Activated naive CD4-positive, alpha-beta T cell treated with anti-CD3 and anti-CD28 coated beads, Interleukin-2, amount 50 U/mL, for 72 hours (primary cell): ENCODE measurements around the gene EVX1. TPM values are rescaled to one million over a fixed set of nuclear protein-coding genes. Genes with fewer than 3 reads are reported as not detected.

ENCODE experiments used
- ATAC-seq, 2 donors: fragments of 150-1000 bp; cut with Tn5 transposase; 2 replicates each; pipeline ENCODE4 v1.10.0; 2021; ENCODE audit warnings: mild to moderate bottlenecking in 2 of 2, moderate library complexity in 2 of 2
- DNase-seq, 2 donors: peaks; one replicate each; pipeline ENCODE4 v3.0.0; 2021 to 2022; ENCODE audit warnings: low spot score in 2 of 2
- H3K27ac Mint-ChIP-seq, 2 donors: one replicate each; pipeline ENCODE4 v1.8.0; 2022; ENCODE audit warnings: mild to moderate bottlenecking in 2 of 2, mixed read lengths in 2 of 2
- H3K36me3 Mint-ChIP-seq, 2 donors: one replicate each; pipeline ENCODE4 v1.8.0; 2022; ENCODE audit warnings: mixed read lengths in 2 of 2
- H3K9me3 Mint-ChIP-seq, 2 donors: one replicate each; pipeline ENCODE4 v1.8.0; 2022; ENCODE audit warnings: mixed read lengths in 2 of 2
- total RNA-seq, 2 donors: library from RNA; stranded (reverse); gene quantifications; one replicate each; pipeline ENCODE4 v1.2.3, GENCODE V29; 2022

Gene EVX1
- total RNA-seq = not detected

- peak within 1 kb of the TSS in 1 of 2 donors; percentile 60 for H3K27ac Mint-ChIP-seq
- peaks cover 4 to 20% of the 10 kb centered on the region in 2 donors for H3K36me3 Mint-ChIP-seq
- no peaks in the 10 kb centered on the region for H3K9me3 Mint-ChIP-seq
- DNase-seq (no peak), ATAC-seq (peak in 1 of 2 donors; percentile 42)
These were observed at the start of gene EVX1 for GRCh38 chr7:27242555-27243339. Gene EVX1 (plus strand): TSS chr7:27242802. CDS start chr7:27243031, 229 bp downstream.

- no peak for ATAC-seq
- Mint-ChIP-seq H3K36me3 (peaks cover 0 to 14% of the 10 kb centered on the region in 2 donors), H3K9me3 (no peaks in the 10 kb centered on the region), H3K27ac (no peak overlapping the region)
- DNase-seq = peak in 1 of 2 donors; percentile 39
These were observed 49.1 kb upstream of the EVX1 start for GRCh38 chr7:27193335-27194001.

GRCh38 chr7:27194002-27194352 is 48.6 kb upstream of the EVX1 start:
- DNase-seq = no peak
- Mint-ChIP-seq H3K27ac (no peak overlapping the region), H3K36me3 (peaks cover 0 to 13% of the 10 kb centered on the region in 2 donors), H3K9me3 (no peaks in the 10 kb centered on the region)
- ATAC-seq = no peak

GRCh38 chr7:27194686-27195379 is 47.8 kb upstream of the EVX1 start:
- no peaks in the 10 kb centered on the region for H3K9me3 Mint-ChIP-seq
- no peak for DNase-seq
- H3K36me3 Mint-ChIP-seq = peaks cover 0 to 13% of the 10 kb centered on the region in 2 donors
- no peak for ATAC-seq
- H3K27ac Mint-ChIP-seq = no peak overlapping the region

- no peak overlapping the region for H3K27ac Mint-ChIP-seq
These were observed 46.3 kb upstream of the EVX1 start for GRCh38 chr7:27196287-27196767.

GRCh38 chr7:27197137-27198042 is 45.2 kb upstream of the EVX1 start:
- H3K9me3 Mint-ChIP-seq = no peaks in the 10 kb centered on the region
- no peak for ATAC-seq
- H3K27ac Mint-ChIP-seq = no peak overlapping the region

More at GRCh38 chr7:27196287-27196767, 46.3 kb upstream of the EVX1 start:
- DNase-seq (peak; percentile 53 to 84), ATAC-seq (peak in 1 of 2 donors; percentile 49)
- H3K36me3 Mint-ChIP-seq = peaks cover 0 to 14% of the 10 kb centered on the region in 2 donors
- no peaks in the 10 kb centered on the region for H3K9me3 Mint-ChIP-seq

GRCh38 chr7:27198138-27198841 is 44.3 kb upstream of the EVX1 start:
- ATAC-seq (no peak), DNase-seq (peak in 1 of 2 donors; percentile 48)
- Mint-ChIP-seq H3K9me3 (no peaks in the 10 kb centered on the region), H3K36me3 (peaks cover 0 to 14% of the 10 kb centered on the region in 2 donors), H3K27ac (peak overlapping the region in 1 of 2 donors; percentile 51)

More at GRCh38 chr7:27197137-27198042, 45.2 kb upstream of the EVX1 start:
- peaks cover 0 to 14% of the 10 kb centered on the region in 2 donors for H3K36me3 Mint-ChIP-seq
- no peak for DNase-seq

- peak overlapping the region in 1 of 2 donors; percentile 93 for H3K27ac Mint-ChIP-seq
- DNase-seq (peak in 1 of 2 donors; percentile 44), ATAC-seq (no peak)
- H3K9me3 Mint-ChIP-seq = no peaks in the 10 kb centered on the region
- H3K36me3 Mint-ChIP-seq = peaks cover 0 to 19% of the 10 kb centered on the region in 2 donors
These were observed 43.5 kb upstream of the EVX1 start for GRCh38 chr7:27198871-27199801.

- peak in 1 of 2 donors; percentile 44 for DNase-seq
- ATAC-seq = peak; percentile 29 to 75
- H3K27ac Mint-ChIP-seq = peak within 1 kb of the TSS in 1 of 2 donors; percentile 93
- H3K36me3 Mint-ChIP-seq = peaks cover 0 to 20% of the 10 kb centered on the region in 2 donors
- no peaks in the 10 kb centered on the region for H3K9me3 Mint-ChIP-seq
These were observed 42.5 kb upstream of the EVX1 start, which contains the start of gene HOXA13 for GRCh38 chr7:27199849-27200760. Gene HOXA13 (minus strand): TSS chr7:27200091. CDS start chr7:27200077, 14 bp downstream.

- no peaks in the 10 kb centered on the region for H3K9me3 Mint-ChIP-seq
- H3K27ac Mint-ChIP-seq = no peak overlapping the region
- peak in 1 of 2 donors; percentile 44 for DNase-seq
- ATAC-seq = no peak
- H3K36me3 Mint-ChIP-seq = peaks cover 0 to 20% of the 10 kb centered on the region in 2 donors
These were observed 41.6 kb upstream of the EVX1 start for GRCh38 chr7:27200761-27201579.

GRCh38 chr7:27201580-27202017 is 41.0 kb upstream of the EVX1 start:
- no peak for ATAC-seq
- H3K27ac Mint-ChIP-seq = no peak overlapping the region
- peaks cover 0 to 20% of the 10 kb centered on the region in 2 donors for H3K36me3 Mint-ChIP-seq
- peak in 1 of 2 donors; percentile 14 for DNase-seq
- H3K9me3 Mint-ChIP-seq = no peaks in the 10 kb centered on the region

- Mint-ChIP-seq H3K36me3 (peaks cover 0 to 20% of the 10 kb centered on the region in 2 donors), H3K27ac (no peak overlapping the region), H3K9me3 (no peaks in the 10 kb centered on the region)
- DNase-seq (peak in 1 of 2 donors; percentile 39), ATAC-seq (no peak)
These were observed 40.4 kb upstream of the EVX1 start for GRCh38 chr7:27202018-27202861.
